HepG2 (cell line): ENCODE data around the gene TIMP3. TPM values are rescaled to one million over a fixed set of nuclear protein-coding genes. Genes with fewer than 3 reads are reported as not detected.

Experiments
- HNRNPK ChIP-seq: fragments of 200-400 bp; formaldehyde crosslinking; IDR thresholded peaks from 2 replicates; pipeline ENCODE4 v1.6.1; 2018; ENCODE audit warnings: low read length, low read depth, moderate library complexity, mild to moderate bottlenecking; ENCODE audit not compliant: poor library complexity, severe bottlenecking
- NR2F1 ChIP-seq, 2 experiments: fragments of 450-650 bp in 1 of 2; formaldehyde crosslinking in 1 of 2; IDR thresholded peaks; 2 replicates each; pipeline versions ENCODE4 v1.5.0 to v1.6.1; 2016 to 2020; ENCODE audit warnings: mild to moderate bottlenecking in 1 of 2, missing compliant biosample characterization in 1 of 2, missing genetic modification reagents in 1 of 2, moderate library complexity in 1 of 2
- PAWR ChIP-seq: sonication (generic); formaldehyde crosslinking; IDR thresholded peaks from 2 replicates; pipeline ENCODE4 v1.4.0; 2020; ENCODE audit warnings: missing genetic modification reagents, mild to moderate bottlenecking, borderline replicate concordance
- ZMYM2 ChIP-seq: sonication (generic); formaldehyde crosslinking; IDR thresholded peaks from 2 replicates; pipeline ENCODE4 v1.8.0; 2022; ENCODE audit warnings: mild to moderate bottlenecking, missing genetic modification reagents
- ZNF207 ChIP-seq: fragments of 450-650 bp; IDR thresholded peaks from 2 replicates; pipeline ENCODE4 v1.6.1; 2016; ENCODE audit warnings: antibody characterized with exemption, borderline replicate concordance
- ZNF512 ChIP-seq: sonication (generic); formaldehyde crosslinking; IDR thresholded peaks from 2 replicates; pipeline ENCODE4 v1.4.0; 2020; ENCODE audit warnings: mild to moderate bottlenecking, missing genetic modification reagents
- ZNF576 ChIP-seq: sonication (generic); formaldehyde crosslinking; IDR thresholded peaks from 2 replicates; pipeline ENCODE4 v1.4.0; 2020; ENCODE audit warnings: mild to moderate bottlenecking, missing genetic modification reagents
- ZNF713 ChIP-seq: sonication (generic); formaldehyde crosslinking; IDR thresholded peaks from 2 replicates; pipeline ENCODE4 v1.4.0; 2020; ENCODE audit warnings: mild to moderate bottlenecking, missing genetic modification reagents
- polyA plus RNA-seq, 8 experiments: library from polyadenylated mRNA; depleted of rRNA in 3 of 8; stranded (reverse) in 7 of 8; unstranded in 1 of 8; fragments of >200 nt; fragmentation: Illumina TruSeq in 4 of 8; extraction: Trizol in 4 of 8; gene quantifications; 2 replicates each; pipeline versions ENCODE4 v1.2.1 to v1.2.3, GENCODE V29; 2011 to 2016; ENCODE audit warnings: low read depth in 4 of 8, missing spikeins in 1 of 8, mixed read lengths in 1 of 8; ENCODE audit not compliant: insufficient read depth in 1 of 8
- total RNA-seq, 5 experiments: library from RNA; depleted of rRNA; stranded (reverse); fragments of >200 nt; fragmentation: Illumina TruSeq; extraction: Trizol; gene quantifications; 2 replicates each; pipeline ENCODE4 v1.2.3, GENCODE V29; 2016; ENCODE audit warnings: low read depth in 1 of 5
- TF ChIP-seq, protein P1 (sequence below): sonication (generic); formaldehyde crosslinking; IDR thresholded peaks from 2 replicates; pipeline ENCODE4 v1.9.0; 2021; ENCODE audit warnings: missing genetic modification reagents, mild to moderate bottlenecking, borderline replicate concordance
- TF ChIP-seq, protein P2 (sequence below): sonication (generic); formaldehyde crosslinking; IDR thresholded peaks from 2 replicates; pipeline ENCODE4 v1.8.0; 2022; ENCODE audit warnings: mild to moderate bottlenecking, missing genetic modification reagents; ENCODE audit not compliant: insufficient replicate concordance
- TF ChIP-seq, protein P3 (sequence below), 2 experiments: fragments of 450-650 bp in 1 of 2; sonication (generic) in 1 of 2; formaldehyde crosslinking; IDR thresholded peaks; 2 replicates each; pipeline versions ENCODE4 v1.5.0 to v1.8.0; 2020 to 2022; ENCODE audit warnings: mild to moderate bottlenecking in 1 of 2, missing genetic modification reagents in 1 of 2
- TF ChIP-seq, protein P4 (sequence below): sonication (generic); formaldehyde crosslinking; IDR thresholded peaks from 2 replicates; pipeline ENCODE4 v1.4.0; 2020; ENCODE audit warnings: mild to moderate bottlenecking, low read depth, missing genetic modification reagents
- TF ChIP-seq, protein P5 (sequence below): sonication (generic); formaldehyde crosslinking; IDR thresholded peaks from 2 replicates; pipeline ENCODE4 v1.5.0; 2020; ENCODE audit warnings: missing genetic modification reagents
- TF ChIP-seq, protein P6 (sequence below): sonication (generic); formaldehyde crosslinking; IDR thresholded peaks from 2 replicates; pipeline ENCODE4 v1.4.0; 2020; ENCODE audit warnings: mild to moderate bottlenecking, missing genetic modification reagents

TIMP3 gene
- total and polyA plus RNA-seq, 2 of the 13 experiments (the other 11 are each of a cell fraction or from before 2014, with no cell fraction given): 57.3 to 86.6 TPM

DNA sequence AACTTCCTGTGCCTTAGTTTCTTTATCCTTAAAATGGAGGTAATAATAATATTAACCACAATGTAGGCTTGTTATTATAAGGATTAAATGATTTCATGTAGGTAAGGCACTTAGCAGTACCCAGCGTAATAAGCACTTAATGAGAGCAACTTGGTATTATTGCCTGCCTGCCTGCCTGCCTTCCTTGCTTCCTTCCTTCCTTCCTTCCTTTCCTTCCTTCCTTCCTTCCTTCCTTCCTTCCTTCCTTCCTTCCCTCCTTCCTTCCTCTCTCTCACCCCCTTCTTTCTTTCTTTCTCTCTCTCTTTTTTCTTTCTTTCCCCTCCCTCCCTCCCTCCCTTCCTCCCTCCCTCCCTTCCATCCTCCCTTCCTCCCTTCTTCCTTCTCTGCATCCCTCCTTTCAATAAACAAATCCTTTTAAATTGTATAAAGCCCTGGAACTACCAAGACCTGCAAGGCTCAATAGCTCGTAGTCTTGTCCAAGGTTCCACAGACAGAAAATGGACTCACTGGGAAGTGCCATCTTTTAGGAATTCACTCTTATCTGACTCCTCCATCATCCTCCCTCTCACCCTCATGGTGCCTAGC, 20.7 kb upstream of the TIMP3 start (continued):
- TF ChIP-seq, protein P1, sequence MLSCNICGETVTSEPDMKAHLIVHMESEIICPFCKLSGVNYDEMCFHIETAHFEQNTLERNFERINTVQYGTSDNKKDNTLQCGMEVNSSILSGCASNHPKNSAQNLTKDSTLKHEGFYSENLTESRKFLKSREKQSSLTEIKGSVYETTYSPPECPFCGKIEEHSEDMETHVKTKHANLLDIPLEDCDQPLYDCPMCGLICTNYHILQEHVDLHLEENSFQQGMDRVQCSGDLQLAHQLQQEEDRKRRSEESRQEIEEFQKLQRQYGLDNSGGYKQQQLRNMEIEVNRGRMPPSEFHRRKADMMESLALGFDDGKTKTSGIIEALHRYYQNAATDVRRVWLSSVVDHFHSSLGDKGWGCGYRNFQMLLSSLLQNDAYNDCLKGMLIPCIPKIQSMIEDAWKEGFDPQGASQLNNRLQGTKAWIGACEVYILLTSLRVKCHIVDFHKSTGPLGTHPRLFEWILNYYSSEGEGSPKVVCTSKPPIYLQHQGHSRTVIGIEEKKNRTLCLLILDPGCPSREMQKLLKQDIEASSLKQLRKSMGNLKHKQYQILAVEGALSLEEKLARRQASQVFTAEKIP (CRISPR knock-in tag): no peak
- 0 out of 4 replicates have a peak, but pooled peaks of 1 of the 2 experiments have one; percentile 3 for TF ChIP-seq NR2F1 (CRISPR knock-in tag; IDR thresholded peaks at IDR 0.05)
- no peak for TF ChIP-seq ZNF713 (CRISPR knock-in tag)
- TF ChIP-seq, protein P2, sequence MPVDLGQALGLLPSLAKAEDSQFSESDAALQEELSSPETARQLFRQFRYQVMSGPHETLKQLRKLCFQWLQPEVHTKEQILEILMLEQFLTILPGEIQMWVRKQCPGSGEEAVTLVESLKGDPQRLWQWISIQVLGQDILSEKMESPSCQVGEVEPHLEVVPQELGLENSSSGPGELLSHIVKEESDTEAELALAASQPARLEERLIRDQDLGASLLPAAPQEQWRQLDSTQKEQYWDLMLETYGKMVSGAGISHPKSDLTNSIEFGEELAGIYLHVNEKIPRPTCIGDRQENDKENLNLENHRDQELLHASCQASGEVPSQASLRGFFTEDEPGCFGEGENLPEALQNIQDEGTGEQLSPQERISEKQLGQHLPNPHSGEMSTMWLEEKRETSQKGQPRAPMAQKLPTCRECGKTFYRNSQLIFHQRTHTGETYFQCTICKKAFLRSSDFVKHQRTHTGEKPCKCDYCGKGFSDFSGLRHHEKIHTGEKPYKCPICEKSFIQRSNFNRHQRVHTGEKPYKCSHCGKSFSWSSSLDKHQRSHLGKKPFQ: peak; percentile 2
- peak; percentile 90; the same call in 1 of the 2 replicates for TF ChIP-seq ZNF512 (CRISPR knock-in tag)
- TF ChIP-seq ZNF207: no peak
- TF ChIP-seq, protein P3, sequence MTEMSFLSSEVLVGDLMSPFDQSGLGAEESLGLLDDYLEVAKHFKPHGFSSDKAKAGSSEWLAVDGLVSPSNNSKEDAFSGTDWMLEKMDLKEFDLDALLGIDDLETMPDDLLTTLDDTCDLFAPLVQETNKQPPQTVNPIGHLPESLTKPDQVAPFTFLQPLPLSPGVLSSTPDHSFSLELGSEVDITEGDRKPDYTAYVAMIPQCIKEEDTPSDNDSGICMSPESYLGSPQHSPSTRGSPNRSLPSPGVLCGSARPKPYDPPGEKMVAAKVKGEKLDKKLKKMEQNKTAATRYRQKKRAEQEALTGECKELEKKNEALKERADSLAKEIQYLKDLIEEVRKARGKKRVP (CRISPR knock-in tag; IDR thresholded peaks at IDR 0.05): no peak
- TF ChIP-seq, protein P4, sequence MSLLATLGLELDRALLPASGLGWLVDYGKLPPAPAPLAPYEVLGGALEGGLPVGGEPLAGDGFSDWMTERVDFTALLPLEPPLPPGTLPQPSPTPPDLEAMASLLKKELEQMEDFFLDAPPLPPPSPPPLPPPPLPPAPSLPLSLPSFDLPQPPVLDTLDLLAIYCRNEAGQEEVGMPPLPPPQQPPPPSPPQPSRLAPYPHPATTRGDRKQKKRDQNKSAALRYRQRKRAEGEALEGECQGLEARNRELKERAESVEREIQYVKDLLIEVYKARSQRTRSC (CRISPR knock-in tag): no peak
- TF ChIP-seq ZNF576 (CRISPR knock-in tag): 0 out of 2 replicates have a peak, but pooled peaks have one; percentile 4
- peak; percentile 79 for TF ChIP-seq HNRNPK
- TF ChIP-seq PAWR (CRISPR knock-in tag): no peak
- TF ChIP-seq ZMYM2 (CRISPR knock-in tag): peak; percentile 64; the same call in 1 of the 2 replicates
- TF ChIP-seq, protein P5, sequence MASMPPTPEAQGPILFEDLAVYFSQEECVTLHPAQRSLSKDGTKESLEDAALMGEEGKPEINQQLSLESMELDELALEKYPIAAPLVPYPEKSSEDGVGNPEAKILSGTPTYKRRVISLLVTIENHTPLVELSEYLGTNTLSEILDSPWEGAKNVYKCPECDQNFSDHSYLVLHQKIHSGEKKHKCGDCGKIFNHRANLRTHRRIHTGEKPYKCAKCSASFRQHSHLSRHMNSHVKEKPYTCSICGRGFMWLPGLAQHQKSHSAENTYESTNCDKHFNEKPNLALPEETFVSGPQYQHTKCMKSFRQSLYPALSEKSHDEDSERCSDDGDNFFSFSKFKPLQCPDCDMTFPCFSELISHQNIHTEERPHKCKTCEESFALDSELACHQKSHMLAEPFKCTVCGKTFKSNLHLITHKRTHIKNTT (CRISPR knock-in tag): no peak
- TF ChIP-seq, protein P6, sequence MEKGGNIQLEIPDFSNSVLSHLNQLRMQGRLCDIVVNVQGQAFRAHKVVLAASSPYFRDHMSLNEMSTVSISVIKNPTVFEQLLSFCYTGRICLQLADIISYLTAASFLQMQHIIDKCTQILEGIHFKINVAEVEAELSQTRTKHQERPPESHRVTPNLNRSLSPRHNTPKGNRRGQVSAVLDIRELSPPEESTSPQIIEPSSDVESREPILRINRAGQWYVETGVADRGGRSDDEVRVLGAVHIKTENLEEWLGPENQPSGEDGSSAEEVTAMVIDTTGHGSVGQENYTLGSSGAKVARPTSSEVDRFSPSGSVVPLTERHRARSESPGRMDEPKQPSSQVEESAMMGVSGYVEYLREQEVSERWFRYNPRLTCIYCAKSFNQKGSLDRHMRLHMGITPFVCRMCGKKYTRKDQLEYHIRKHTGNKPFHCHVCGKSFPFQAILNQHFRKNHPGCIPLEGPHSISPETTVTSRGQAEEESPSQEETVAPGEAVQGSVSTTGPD: peak; percentile 22
- TF ChIP-seq, all 625 proteins: peak for 10
